CD14-positive monocyte (primary cell): ENCODE data around the gene PATJ. TPM values are rescaled to one million over a fixed set of nuclear protein-coding genes. Genes with fewer than 3 reads are reported as not detected.

ENCODE experiments used
- DNase-seq, 3 donors: peaks; one replicate each; pipeline ENCODE4 v3.0.0-alpha.2; 2011 to 2022
- H2AFZ ChIP-seq: 2 replicates; pipeline ENCODE4 v1.6.0; 2012; ENCODE audit warnings: mild to moderate bottlenecking, low read depth, low read length, inconsistent platforms; ENCODE audit not compliant: insufficient read depth, poor library complexity, severe bottlenecking
- H3K27ac ChIP-seq, 2 donors: 1 replicate in 1 of 2; 2 replicates in 1 of 2; pipeline ENCODE4 v1.5.1; 2012 to 2013; ENCODE audit warnings: low read length in 2 of 2, control low read depth in 1 of 2, inconsistent platforms in 1 of 2, low read depth in 1 of 2, mild to moderate bottlenecking in 1 of 2
- H3K27me3 ChIP-seq, 2 donors: one replicate each; pipeline versions ENCODE4 v1.6.0 to v1.6.1; 2011 to 2013; ENCODE audit warnings: low read length in 2 of 2; ENCODE audit not compliant: control insufficient read depth in 2 of 2, insufficient read depth in 2 of 2
- H3K36me3 ChIP-seq, 2 donors: replicated peaks in 1 of 2; 1 replicate in 1 of 2; 2 replicates in 1 of 2; pipeline versions ENCODE4 v1.5.1 to v1.6.1; 2012 to 2013; ENCODE audit warnings: low read length in 2 of 2, control low read depth in 1 of 2, inconsistent platforms in 1 of 2, mild to moderate bottlenecking in 1 of 2; ENCODE audit not compliant: insufficient read depth in 2 of 2, control insufficient read depth in 1 of 2
- H3K4me1 ChIP-seq, 2 donors: 1 replicate in 1 of 2; 2 replicates in 1 of 2; pipeline versions ENCODE4 v1.5.1 to v1.6.1; 2012 to 2013; ENCODE audit warnings: low read length in 2 of 2, control low read depth in 1 of 2, inconsistent platforms in 1 of 2, mild to moderate bottlenecking in 1 of 2, moderate library complexity in 1 of 2; ENCODE audit not compliant: insufficient read depth in 2 of 2, control insufficient read depth in 1 of 2
- H3K4me2 ChIP-seq: replicated peaks from 2 replicates; pipeline ENCODE3; 2012; ENCODE audit warnings: low read length, moderate library complexity, mild to moderate bottlenecking; ENCODE audit not compliant: poor library complexity, severe bottlenecking; ENCODE audit errors: extremely low read depth
- H3K4me3 ChIP-seq, 3 experiments: fragments of 200-600 bp in 1 of 3; sonication (generic) in 1 of 3; replicated peaks in 1 of 3; 1 replicate in 2 of 3; 2 replicates in 1 of 3; pipeline ENCODE4 v1.5.1; 2011 to 2013; ENCODE audit warnings: low read length in 3 of 3, mild to moderate bottlenecking in 3 of 3, control low read depth in 2 of 3, low read depth in 2 of 3, inconsistent platforms in 1 of 3, moderate library complexity in 1 of 3
- H3K79me2 ChIP-seq: 2 replicates; pipeline ENCODE4 v1.6.0; 2012; ENCODE audit warnings: mild to moderate bottlenecking, control low read depth, inconsistent platforms, low read length, moderate library complexity; ENCODE audit not compliant: insufficient read depth
- H3K9ac ChIP-seq: 2 replicates; pipeline ENCODE4 v1.6.0; 2017; ENCODE audit warnings: low read length, mild to moderate bottlenecking; ENCODE audit not compliant: insufficient read depth, poor library complexity, severe bottlenecking
- H3K9me3 ChIP-seq, 2 donors: replicated peaks in 1 of 2; 1 replicate in 1 of 2; 2 replicates in 1 of 2; pipeline versions ENCODE4 v1.5.1 to v1.6.1; 2012 to 2013; ENCODE audit warnings: low read length in 2 of 2, control low read depth in 1 of 2; ENCODE audit not compliant: control insufficient read depth in 1 of 2, insufficient read depth in 1 of 2
- H4K20me1 ChIP-seq: 2 replicates; pipeline ENCODE4 v1.6.0; 2012; ENCODE audit warnings: mild to moderate bottlenecking, low read length, control low read depth, moderate library complexity; ENCODE audit not compliant: insufficient read depth
- H3K27ac Mint-ChIP-seq, 7 donors: one replicate each; pipeline ENCODE4 v1.8.0; 2020; ENCODE audit warnings: mild to moderate bottlenecking in 7 of 7, mixed read lengths in 7 of 7, moderate library complexity in 6 of 7, inconsistent platforms in 2 of 7
- H3K27me3 Mint-ChIP-seq, 3 donors: one replicate each; pipeline ENCODE4 v1.8.0; 2021 to 2022; ENCODE audit warnings: low read depth in 3 of 3, mild to moderate bottlenecking in 3 of 3, mixed read lengths in 3 of 3, moderate library complexity in 3 of 3, inconsistent platforms in 1 of 3
- H3K36me3 Mint-ChIP-seq, 2 donors: one replicate each; pipeline ENCODE4 v1.8.0; 2020; ENCODE audit warnings: mixed read lengths in 2 of 2, inconsistent platforms in 1 of 2, mild to moderate bottlenecking in 1 of 2
- H3K4me1 Mint-ChIP-seq: one replicate; pipeline ENCODE4 v1.8.0; 2020; ENCODE audit warnings: mild to moderate bottlenecking, mixed read lengths
- H3K4me3 Mint-ChIP-seq, 2 donors: one replicate each; pipeline ENCODE4 v1.8.0; 2020; ENCODE audit warnings: mild to moderate bottlenecking in 2 of 2, mixed read lengths in 2 of 2, moderate library complexity in 1 of 2
- H3K9me3 Mint-ChIP-seq, 7 donors: one replicate each; pipeline ENCODE4 v1.8.0; 2020 to 2022; ENCODE audit warnings: mixed read lengths in 7 of 7, mild to moderate bottlenecking in 6 of 7, moderate library complexity in 6 of 7, inconsistent platforms in 2 of 7
- WGBS: methylation state at CpG from one replicate; pipeline ENCODE4 v1.1.5; 2013; ENCODE audit warnings: missing lambda C conversion rate; ENCODE audit not compliant: insufficient coverage; 5-methylcytosine and 5-hydroxymethylcytosine counted together
- intact Hi-C, 2 donors: fragments of 100-400 bp; cut with micrococcal nuclease; formaldehyde crosslinking; loops; one replicate each; pipeline versions ENCODE4 v1.15.0 to v1.15.1; 2023
- polyA plus RNA-seq, 3 donors: library from polyadenylated mRNA; depleted of rRNA in 1 of 3; unstranded in 2 of 3; stranded (reverse) in 1 of 3; fragments of 300-500 nt in 2 of 3; fragments of >200 nt in 1 of 3; fragmentation: Illumina TruSeq in 2 of 3; gene quantifications; 1 replicate in 2 of 3; 2 replicates in 1 of 3; pipeline ENCODE4 v1.2.3, GENCODE V29; 2012 to 2021
- TF ChIP-seq, protein P1 (sequence below): fragments of 200-600 bp; IDR thresholded peaks from one replicate; pipeline ENCODE4 v1.8.0; 2022; ENCODE audit warnings: antibody characterized with exemption, mild to moderate bottlenecking

Gene PATJ
- polyA plus RNA-seq, 3 donors, result 0.01 to 0.23 TPM; not detected in 1

DNA sequence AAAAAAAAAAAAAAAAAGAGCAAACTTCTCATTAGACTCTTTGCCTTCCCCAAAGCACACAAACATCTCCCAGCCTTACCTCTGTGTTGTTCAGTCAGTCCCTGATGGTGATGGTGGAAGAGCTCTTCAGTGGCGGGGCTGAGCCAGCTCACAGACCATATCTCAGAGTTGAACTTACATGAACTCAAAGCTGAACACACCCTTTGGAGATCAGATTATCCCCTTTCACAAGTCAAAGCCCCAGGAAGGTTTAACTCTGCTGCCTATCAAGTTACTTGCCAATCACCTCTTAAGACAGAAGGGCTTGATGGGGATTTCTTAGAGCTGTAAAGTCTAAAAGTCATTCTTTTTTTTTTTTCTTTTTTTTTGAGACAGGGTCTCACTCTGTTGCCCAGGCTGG is 397.1 kb downstream of the PATJ start:
- Mint-ChIP-seq H3K9me3 (no peaks in the 10 kb centered on the region), H3K27ac (no peak overlapping the region), H3K4me1 (no peaks in the 10 kb centered on the region), H3K4me3 (no peak overlapping the region), H3K27me3 (peaks cover 0 to under 1% (median 0%) of the 10 kb centered on the region in 3 donors), H3K36me3 (no peaks in the 10 kb centered on the region)
- WGBS, result no CpG with 5 or more reads among the region's 1 CpG
- H3K36me3 ChIP-seq, result no peaks in the 10 kb centered on the region
- H3K27me3 ChIP-seq, result no peaks in the 10 kb centered on the region
- no peak overlapping the region for H3K4me3 ChIP-seq
- H3K4me2 ChIP-seq, result no peak overlapping the region
- H2AFZ ChIP-seq, result no peak overlapping the region
- no peak overlapping the region for H3K27ac ChIP-seq
- TF ChIP-seq, protein P1, sequence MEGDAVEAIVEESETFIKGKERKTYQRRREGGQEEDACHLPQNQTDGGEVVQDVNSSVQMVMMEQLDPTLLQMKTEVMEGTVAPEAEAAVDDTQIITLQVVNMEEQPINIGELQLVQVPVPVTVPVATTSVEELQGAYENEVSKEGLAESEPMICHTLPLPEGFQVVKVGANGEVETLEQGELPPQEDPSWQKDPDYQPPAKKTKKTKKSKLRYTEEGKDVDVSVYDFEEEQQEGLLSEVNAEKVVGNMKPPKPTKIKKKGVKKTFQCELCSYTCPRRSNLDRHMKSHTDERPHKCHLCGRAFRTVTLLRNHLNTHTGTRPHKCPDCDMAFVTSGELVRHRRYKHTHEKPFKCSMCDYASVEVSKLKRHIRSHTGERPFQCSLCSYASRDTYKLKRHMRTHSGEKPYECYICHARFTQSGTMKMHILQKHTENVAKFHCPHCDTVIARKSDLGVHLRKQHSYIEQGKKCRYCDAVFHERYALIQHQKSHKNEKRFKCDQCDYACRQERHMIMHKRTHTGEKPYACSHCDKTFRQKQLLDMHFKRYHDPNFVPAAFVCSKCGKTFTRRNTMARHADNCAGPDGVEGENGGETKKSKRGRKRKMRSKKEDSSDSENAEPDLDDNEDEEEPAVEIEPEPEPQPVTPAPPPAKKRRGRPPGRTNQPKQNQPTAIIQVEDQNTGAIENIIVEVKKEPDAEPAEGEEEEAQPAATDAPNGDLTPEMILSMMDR, result no peak
- H4K20me1 ChIP-seq, result no peaks in the 10 kb centered on the region
- H3K9me3 ChIP-seq, result no peaks in the 10 kb centered on the region
- no peak for DNase-seq
- H3K9ac ChIP-seq, result no peak overlapping the region
- H3K4me1 ChIP-seq, result no peaks in the 10 kb centered on the region
- H3K79me2 ChIP-seq, result no peaks in the 10 kb centered on the region
- intact Hi-C loops, result no loop called here

DNA sequence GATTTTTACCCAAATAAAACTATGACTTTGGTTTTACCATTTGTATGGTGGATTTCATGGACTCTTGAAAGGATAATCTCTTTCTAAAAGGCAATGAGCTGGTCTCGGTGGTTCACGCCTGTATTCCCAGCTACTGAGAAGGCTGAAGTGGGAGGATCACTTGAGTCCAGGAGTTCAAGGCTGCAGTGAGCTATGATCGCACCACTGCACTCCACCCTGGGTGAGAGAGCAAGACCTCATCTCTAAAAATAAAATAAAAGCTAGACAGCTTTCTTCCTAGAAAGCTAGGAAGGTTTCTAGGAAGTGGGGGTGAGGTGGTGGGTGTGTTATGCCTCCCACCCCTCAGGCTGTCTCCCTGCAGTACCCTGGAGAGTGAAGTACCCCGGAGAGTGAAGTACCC is 398.4 kb downstream of the PATJ start:
- no peaks in the 10 kb centered on the region for H3K9me3 ChIP-seq
- no peak overlapping the region for H3K9ac ChIP-seq
- H3K4me2 ChIP-seq, result no peak overlapping the region
- H2AFZ ChIP-seq, result no peak overlapping the region
- H4K20me1 ChIP-seq, result no peaks in the 10 kb centered on the region
- TF ChIP-seq, protein P1, result no peak
- no peak overlapping the region for H3K4me3 ChIP-seq
- H3K9me3 Mint-ChIP-seq, result no peaks in the 10 kb centered on the region
- H3K79me2 ChIP-seq, result no peaks in the 10 kb centered on the region
- no peaks in the 10 kb centered on the region for H3K27me3 ChIP-seq
- no peak for DNase-seq
- H3K36me3 Mint-ChIP-seq, result no peaks in the 10 kb centered on the region
- no peaks in the 10 kb centered on the region for H3K36me3 ChIP-seq
- H3K4me1 Mint-ChIP-seq, result no peaks in the 10 kb centered on the region
- intact Hi-C loops, result no loop called here
- H3K27me3 Mint-ChIP-seq, result no peaks in the 10 kb centered on the region
- no peak overlapping the region for H3K27ac ChIP-seq
- no peak overlapping the region for H3K4me3 Mint-ChIP-seq
- H3K27ac Mint-ChIP-seq, result no peak overlapping the region
- 100% methylated on average over 2 of the region's 4 CpGs for WGBS
- H3K4me1 ChIP-seq, result no peaks in the 10 kb centered on the region
